CD4-positive, alpha-beta T cell (primary cell): ENCODE measurements around the gene NPY2R. TPM values are rescaled to one million over a fixed set of nuclear protein-coding genes. Genes with fewer than 3 reads are reported as not detected.

ENCODE experiments used
- ATAC-seq: fragments of 200-7000 bp; cut with Tn5 transposase; one replicate; pipeline ENCODE4 v1.10.0; 2022; ENCODE audit warnings: mild to moderate bottlenecking; ENCODE audit not compliant: poor library complexity
- CTCF ChIA-PET: fragments of 350-600 bp; sonication (Branson Sonifier 250); formaldehyde crosslinking; loops from one replicate; lab custom pipeline; 2021; ENCODE audit warnings: antibody characterized with exemption, inconsistent platforms; lab: Charles Lee
- POLR2A ChIA-PET: fragments of 350-600 bp; sonication (Branson Sonifier 250); formaldehyde crosslinking; loops from one replicate; lab custom pipeline; 2021; ENCODE audit warnings: antibody characterized with exemption, inconsistent platforms; lab: Charles Lee
- DNase-seq, 14 experiments: peaks; one replicate each; pipeline ENCODE4 v3.0.0-alpha.2; 2013 to 2020; ENCODE audit warnings: mixed read lengths in 2 of 14
- H3K27ac ChIP-seq, 2 donors: one replicate each; pipeline versions ENCODE4 v1.5.1 to v1.7.0; 2013; ENCODE audit warnings: low read length in 2 of 2, low read depth in 1 of 2, mild to moderate bottlenecking in 1 of 2
- H3K27me3 ChIP-seq, 2 experiments: 1 replicate in 1 of 2; 2 replicates in 1 of 2; pipeline versions ENCODE4 v1.6.1 to v1.7.0; 2013; ENCODE audit warnings: low read length in 2 of 2, control low read depth in 1 of 2, mild to moderate bottlenecking in 1 of 2, moderate library complexity in 1 of 2; ENCODE audit not compliant: insufficient read depth in 2 of 2, control insufficient read depth in 1 of 2
- H3K36me3 ChIP-seq: one replicate; pipeline ENCODE4 v1.6.1; 2013; ENCODE audit warnings: low read length, control low read depth; ENCODE audit not compliant: insufficient read depth
- H3K4me1 ChIP-seq: one replicate; pipeline ENCODE4 v1.6.1; 2013; ENCODE audit warnings: low read length, control low read depth; ENCODE audit not compliant: insufficient read depth
- H3K4me3 ChIP-seq: one replicate; pipeline ENCODE4 v1.5.1; 2013; ENCODE audit warnings: mild to moderate bottlenecking, low read length, moderate library complexity
- H3K9me3 ChIP-seq, 2 experiments: 1 replicate in 1 of 2; 2 replicates in 1 of 2; pipeline versions ENCODE4 v1.6.1 to v1.7.0; 2013; ENCODE audit warnings: low read length in 2 of 2, mild to moderate bottlenecking in 2 of 2, control low read depth in 1 of 2, moderate library complexity in 1 of 2; ENCODE audit not compliant: control insufficient read depth in 1 of 2, insufficient read depth in 1 of 2
- H3K27ac Mint-ChIP-seq: one replicate; pipeline ENCODE4 v1.8.0; 2020; ENCODE audit warnings: mixed read lengths
- H3K27me3 Mint-ChIP-seq: one replicate; pipeline ENCODE4 v1.8.0; 2021; ENCODE audit warnings: mixed read lengths
- H3K36me3 Mint-ChIP-seq: one replicate; pipeline ENCODE4 v1.8.0; 2021; ENCODE audit warnings: low read depth, mixed read lengths
- H3K4me1 Mint-ChIP-seq: one replicate; pipeline ENCODE4 v1.8.0; 2021; ENCODE audit warnings: low read depth, mixed read lengths
- H3K4me3 Mint-ChIP-seq: one replicate; pipeline ENCODE4 v1.8.0; 2020; ENCODE audit warnings: mild to moderate bottlenecking, mixed read lengths
- H3K9me3 Mint-ChIP-seq: one replicate; pipeline ENCODE4 v1.8.0; 2020; ENCODE audit warnings: mixed read lengths
- intact Hi-C, 2 experiments: fragments of 100-400 bp; cut with DNase I in 1 of 2; cut with micrococcal nuclease in 1 of 2; formaldehyde crosslinking; loops; one replicate each; pipeline versions ENCODE4 v1.15.1 to v1.9.0; 2023 to 2025; cut with DNase I, micrococcal nuclease
- polyA plus RNA-seq, 2 donors: library from polyadenylated mRNA; unstranded; fragments of 120-200 nt; gene quantifications; one replicate each; pipeline ENCODE4 v1.2.1, GENCODE V29; 2013
- total RNA-seq, 174 experiments: library from RNA in 2 of 174; stranded (reverse) in 2 of 174; gene quantifications; one replicate each; pipeline ENCODE4 v1.2.3 and lab custom pipeline; 2021 to 2026
- TF ChIP-seq, protein P1 (sequence below): fragments of 200-600 bp; IDR thresholded peaks from one replicate; pipeline ENCODE4 v1.8.0; 2022; ENCODE audit warnings: antibody characterized with exemption, mild to moderate bottlenecking

Gene NPY2R, protein sequence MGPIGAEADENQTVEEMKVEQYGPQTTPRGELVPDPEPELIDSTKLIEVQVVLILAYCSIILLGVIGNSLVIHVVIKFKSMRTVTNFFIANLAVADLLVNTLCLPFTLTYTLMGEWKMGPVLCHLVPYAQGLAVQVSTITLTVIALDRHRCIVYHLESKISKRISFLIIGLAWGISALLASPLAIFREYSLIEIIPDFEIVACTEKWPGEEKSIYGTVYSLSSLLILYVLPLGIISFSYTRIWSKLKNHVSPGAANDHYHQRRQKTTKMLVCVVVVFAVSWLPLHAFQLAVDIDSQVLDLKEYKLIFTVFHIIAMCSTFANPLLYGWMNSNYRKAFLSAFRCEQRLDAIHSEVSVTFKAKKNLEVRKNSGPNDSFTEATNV
- total RNA-seq (not detected), total RNA-seq (lab: John Stamatoyannopoulos, UW) (0 to 0.03 (median 0) reads per million in 172 experiments)
- not detected for polyA plus RNA-seq (2013, experiment 1 of 2)
- not detected for polyA plus RNA-seq (2013, experiment 2 of 2)

DNA sequence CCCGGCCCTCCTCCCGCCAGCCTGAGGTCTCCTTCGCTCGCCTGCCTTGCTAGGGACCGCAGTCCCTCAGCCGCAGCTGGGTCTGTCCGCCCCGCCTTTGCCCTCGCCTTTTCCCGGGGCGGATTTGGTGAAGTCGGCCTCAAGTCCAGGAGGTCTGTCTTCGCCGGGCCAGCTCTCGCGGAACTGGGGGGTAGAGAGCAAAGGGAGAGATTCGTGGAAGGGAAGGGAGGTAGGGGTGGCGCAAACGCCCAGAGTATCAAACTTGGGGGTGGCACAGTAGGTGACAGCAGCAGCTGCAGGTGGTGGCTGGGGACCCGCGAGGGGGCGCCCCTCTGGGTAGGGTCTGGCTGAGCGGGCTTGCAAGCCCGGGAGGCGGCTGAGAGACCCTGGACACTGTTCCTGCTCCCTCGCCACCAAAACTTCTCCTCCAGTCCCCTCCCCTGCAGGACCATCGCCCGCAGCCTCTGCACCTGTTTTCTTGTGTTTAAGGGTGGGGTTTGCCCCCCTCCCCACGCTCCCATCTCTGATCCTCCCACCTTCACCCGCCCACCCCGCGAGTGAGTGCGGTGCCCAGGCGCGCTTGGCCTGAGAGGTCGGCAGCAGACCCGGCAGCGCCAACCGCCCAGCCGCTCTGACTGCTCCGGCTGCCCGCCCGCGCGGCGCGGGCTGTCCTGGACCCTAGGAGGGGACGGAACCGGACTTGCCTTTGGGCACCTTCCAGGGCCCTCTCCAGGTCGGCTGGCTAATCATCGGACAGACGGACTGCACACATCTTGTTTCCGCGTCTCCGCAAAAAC is at the start of gene NPY2R:
Gene NPY2R, plus strand, starts transcription at position 379 of the 797 bp plus-strand sequence. CDS start 5,304 bp downstream, outside the sequence.
- ChIA-PET CTCF (no interaction called here), POLR2A (no interaction called here)
- DNase-seq (no peak), ATAC-seq (no peak)
- TF ChIP-seq, protein P1, sequence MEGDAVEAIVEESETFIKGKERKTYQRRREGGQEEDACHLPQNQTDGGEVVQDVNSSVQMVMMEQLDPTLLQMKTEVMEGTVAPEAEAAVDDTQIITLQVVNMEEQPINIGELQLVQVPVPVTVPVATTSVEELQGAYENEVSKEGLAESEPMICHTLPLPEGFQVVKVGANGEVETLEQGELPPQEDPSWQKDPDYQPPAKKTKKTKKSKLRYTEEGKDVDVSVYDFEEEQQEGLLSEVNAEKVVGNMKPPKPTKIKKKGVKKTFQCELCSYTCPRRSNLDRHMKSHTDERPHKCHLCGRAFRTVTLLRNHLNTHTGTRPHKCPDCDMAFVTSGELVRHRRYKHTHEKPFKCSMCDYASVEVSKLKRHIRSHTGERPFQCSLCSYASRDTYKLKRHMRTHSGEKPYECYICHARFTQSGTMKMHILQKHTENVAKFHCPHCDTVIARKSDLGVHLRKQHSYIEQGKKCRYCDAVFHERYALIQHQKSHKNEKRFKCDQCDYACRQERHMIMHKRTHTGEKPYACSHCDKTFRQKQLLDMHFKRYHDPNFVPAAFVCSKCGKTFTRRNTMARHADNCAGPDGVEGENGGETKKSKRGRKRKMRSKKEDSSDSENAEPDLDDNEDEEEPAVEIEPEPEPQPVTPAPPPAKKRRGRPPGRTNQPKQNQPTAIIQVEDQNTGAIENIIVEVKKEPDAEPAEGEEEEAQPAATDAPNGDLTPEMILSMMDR, result no peak
- H3K27me3 ChIP-seq, result peaks cover 20 to 36% of the 10 kb centered on the region in 2 experiments
- no peak within 1 kb of the TSS for H3K4me3 ChIP-seq
- H3K27me3 Mint-ChIP-seq, result peaks cover 62% of the 10 kb centered on the region
- H3K36me3 Mint-ChIP-seq, result no peaks in the 10 kb centered on the region
- intact Hi-C loops, result no loop called here
- H3K27ac ChIP-seq, result no peak within 1 kb of the TSS
- no peak within 1 kb of the TSS for H3K4me3 Mint-ChIP-seq
- H3K36me3 ChIP-seq, result no peaks in the 10 kb centered on the region
- H3K9me3 Mint-ChIP-seq, result no peaks in the 10 kb centered on the region
- peaks cover 0 to 9% of the 10 kb centered on the region in 2 experiments for H3K9me3 ChIP-seq
- H3K4me1 ChIP-seq, result no peaks in the 10 kb centered on the region
- H3K27ac Mint-ChIP-seq, result no peak within 1 kb of the TSS
- H3K4me1 Mint-ChIP-seq, result no peaks in the 10 kb centered on the region

DNA sequence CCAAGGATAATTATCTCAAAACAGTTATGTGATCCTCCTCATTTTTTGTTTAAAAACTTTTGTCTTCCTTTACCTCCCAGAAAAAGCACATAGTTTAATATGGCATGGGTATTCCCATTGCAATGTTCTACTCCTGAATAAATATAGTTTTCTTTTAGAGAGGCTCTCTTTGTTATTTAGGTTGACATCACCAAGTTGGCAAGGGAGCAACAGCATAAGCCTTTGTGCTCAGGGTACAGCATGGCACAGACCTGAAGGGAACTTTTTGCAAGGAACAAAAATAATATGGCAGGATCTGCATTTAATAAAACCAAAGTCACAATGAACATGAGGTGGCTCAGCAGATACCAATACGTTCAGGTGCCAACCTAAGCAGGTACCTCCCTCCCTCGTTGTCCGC is 47.1 kb upstream of the NPY2R start:
- no peak for DNase-seq
- POLR2A ChIA-PET, result no interaction called here
- Histone ChIP-seq H3K27ac (no peak overlapping the region), H3K36me3 (no peaks in the 10 kb centered on the region), H3K4me3 (no peak overlapping the region), H3K9me3 (no peaks in the 10 kb centered on the region), H3K27me3 (no peaks in the 10 kb centered on the region), H3K4me1 (no peaks in the 10 kb centered on the region)
- H3K4me3 Mint-ChIP-seq, result no peak overlapping the region
- H3K27me3 Mint-ChIP-seq, result no peaks in the 10 kb centered on the region
- TF ChIP-seq, protein P1, result no peak
- intact Hi-C loops, result no loop called here
- H3K9me3 Mint-ChIP-seq, result no peaks in the 10 kb centered on the region
- no peak for ATAC-seq
- no peaks in the 10 kb centered on the region for H3K36me3 Mint-ChIP-seq
- CTCF ChIA-PET, result no interaction called here
- H3K4me1 Mint-ChIP-seq, result no peaks in the 10 kb centered on the region
- H3K27ac Mint-ChIP-seq, result no peak overlapping the region

DNA sequence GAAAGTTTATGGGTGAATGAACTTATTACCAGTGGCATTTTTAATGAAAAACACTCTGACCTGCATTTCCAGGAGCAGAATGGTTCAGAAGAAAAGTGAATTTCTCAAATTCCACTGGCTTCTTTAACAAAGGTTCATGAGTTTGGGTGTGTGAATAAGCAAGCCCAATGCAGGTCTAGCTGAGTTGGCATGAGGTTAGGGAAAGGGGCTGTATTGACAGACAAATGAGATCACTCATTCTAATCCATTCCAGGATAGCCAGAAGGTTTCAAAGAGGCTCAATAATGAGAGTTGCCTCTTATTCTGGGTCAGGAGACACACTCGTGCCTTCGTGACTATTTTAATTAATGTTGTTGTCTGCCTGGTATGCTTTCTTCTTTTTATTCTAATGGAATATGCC is 43.7 kb upstream of the NPY2R start:
- CTCF ChIA-PET, result no interaction called here
- Histone ChIP-seq H3K4me3 (no peak overlapping the region), H3K27ac (no peak overlapping the region), H3K36me3 (no peaks in the 10 kb centered on the region), H3K27me3 (no peaks in the 10 kb centered on the region), H3K4me1 (no peaks in the 10 kb centered on the region), H3K9me3 (no peaks in the 10 kb centered on the region)
- POLR2A ChIA-PET, result no interaction called here
- H3K9me3 Mint-ChIP-seq, result peaks cover 2% of the 10 kb centered on the region
- no peak for ATAC-seq
- TF ChIP-seq, protein P1, result no peak
- H3K4me1 Mint-ChIP-seq, result no peaks in the 10 kb centered on the region
- intact Hi-C loops, result no loop called here
- no peak overlapping the region for H3K27ac Mint-ChIP-seq
- no peaks in the 10 kb centered on the region for H3K27me3 Mint-ChIP-seq
- no peak for DNase-seq
- H3K36me3 Mint-ChIP-seq, result no peaks in the 10 kb centered on the region
- H3K4me3 Mint-ChIP-seq, result no peak overlapping the region
